ENCODE results near the gene MDP1. TPM values are rescaled to one million over a fixed set of nuclear protein-coding genes. Genes with fewer than 3 reads are reported as not detected.

Gene MDP1
- total RNA-seq, 1 experiment from 2014 or later, result 12.6 TPM

DNA sequence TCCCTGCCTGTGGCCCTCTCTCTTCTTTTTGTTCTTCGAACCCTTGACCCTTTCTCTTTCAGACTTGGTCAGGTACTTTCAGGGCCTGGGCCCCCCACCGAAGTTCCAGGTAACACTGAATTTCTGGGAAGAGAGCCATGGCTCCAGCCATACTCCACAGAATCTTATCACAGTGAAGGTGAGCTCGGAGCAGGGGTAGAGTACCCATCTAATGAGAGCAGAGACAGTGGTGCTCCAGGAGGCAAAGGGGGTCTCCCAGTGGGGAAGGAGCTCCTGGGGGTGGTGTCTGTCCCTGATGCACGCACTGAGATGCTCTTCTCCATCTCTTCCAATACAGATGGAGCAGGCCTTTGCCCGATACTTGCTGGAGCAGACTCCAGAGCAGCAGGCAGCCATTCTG is 50.1 kb downstream of the MDP1 start (continued):
- TF ChIP-seq, protein P1, sequence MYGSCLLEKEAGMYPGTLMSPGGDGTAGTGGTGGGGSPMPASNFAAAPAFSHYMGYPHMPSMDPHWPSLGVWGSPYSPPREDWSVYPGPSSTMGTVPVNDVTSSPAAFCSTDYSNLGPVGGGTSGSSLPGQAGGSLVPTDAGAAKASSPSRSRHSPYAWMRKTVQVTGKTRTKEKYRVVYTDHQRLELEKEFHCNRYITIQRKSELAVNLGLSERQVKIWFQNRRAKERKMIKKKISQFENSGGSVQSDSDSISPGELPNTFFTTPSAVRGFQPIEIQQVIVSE (CRISPR knock-in tag; IDR thresholded peaks at IDR 0.05; ENCODE audit: borderline replicate concordance), result no peak
- TF ChIP-seq, protein P2, sequence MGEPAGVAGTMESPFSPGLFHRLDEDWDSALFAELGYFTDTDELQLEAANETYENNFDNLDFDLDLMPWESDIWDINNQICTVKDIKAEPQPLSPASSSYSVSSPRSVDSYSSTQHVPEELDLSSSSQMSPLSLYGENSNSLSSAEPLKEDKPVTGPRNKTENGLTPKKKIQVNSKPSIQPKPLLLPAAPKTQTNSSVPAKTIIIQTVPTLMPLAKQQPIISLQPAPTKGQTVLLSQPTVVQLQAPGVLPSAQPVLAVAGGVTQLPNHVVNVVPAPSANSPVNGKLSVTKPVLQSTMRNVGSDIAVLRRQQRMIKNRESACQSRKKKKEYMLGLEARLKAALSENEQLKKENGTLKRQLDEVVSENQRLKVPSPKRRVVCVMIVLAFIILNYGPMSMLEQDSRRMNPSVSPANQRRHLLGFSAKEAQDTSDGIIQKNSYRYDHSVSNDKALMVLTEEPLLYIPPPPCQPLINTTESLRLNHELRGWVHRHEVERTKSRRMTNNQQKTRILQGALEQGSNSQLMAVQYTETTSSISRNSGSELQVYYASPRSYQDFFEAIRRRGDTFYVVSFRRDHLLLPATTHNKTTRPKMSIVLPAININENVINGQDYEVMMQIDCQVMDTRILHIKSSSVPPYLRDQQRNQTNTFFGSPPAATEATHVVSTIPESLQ (CRISPR knock-in tag; IDR thresholded peaks at IDR 0.05), result no peak
- no peak for TF ChIP-seq TEAD1 (CRISPR knock-in tag; IDR thresholded peaks at IDR 0.05)
- TF ChIP-seq ETV6 (CRISPR knock-in tag; IDR thresholded peaks at IDR 0.05), result no peak
- TF ChIP-seq, protein P3, sequence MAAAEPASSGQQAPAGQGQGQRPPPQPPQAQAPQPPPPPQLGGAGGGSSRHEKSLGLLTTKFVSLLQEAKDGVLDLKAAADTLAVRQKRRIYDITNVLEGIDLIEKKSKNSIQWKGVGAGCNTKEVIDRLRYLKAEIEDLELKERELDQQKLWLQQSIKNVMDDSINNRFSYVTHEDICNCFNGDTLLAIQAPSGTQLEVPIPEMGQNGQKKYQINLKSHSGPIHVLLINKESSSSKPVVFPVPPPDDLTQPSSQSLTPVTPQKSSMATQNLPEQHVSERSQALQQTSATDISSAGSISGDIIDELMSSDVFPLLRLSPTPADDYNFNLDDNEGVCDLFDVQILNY (CRISPR knock-in tag; IDR thresholded peaks at IDR 0.05), result no peak

DNA sequence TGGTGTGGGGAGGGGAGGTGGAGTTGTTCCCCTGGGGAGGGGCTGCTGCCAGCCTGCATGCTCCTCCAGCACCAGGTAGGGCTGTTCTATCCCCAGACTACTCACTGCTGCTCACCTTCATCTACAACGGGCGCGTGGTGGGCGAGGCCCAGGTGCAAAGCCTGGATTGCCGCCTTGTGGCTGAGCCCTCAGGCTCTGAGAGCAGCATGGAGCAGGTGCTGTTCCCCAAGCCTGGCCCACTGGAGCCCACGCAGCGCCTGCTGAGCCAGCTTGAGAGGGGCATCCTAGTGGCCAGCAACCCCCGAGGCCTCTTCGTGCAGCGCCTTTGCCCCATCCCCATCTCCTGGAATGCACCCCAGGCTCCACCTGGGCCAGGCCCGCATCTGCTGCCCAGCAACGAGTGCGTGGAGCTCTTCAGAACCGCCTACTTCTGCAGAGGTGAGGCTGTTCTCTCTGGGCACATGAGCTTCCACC is 51.3 kb downstream of the MDP1 start:
- ATAC-seq (no peak), DNase-seq (ENCODE audit: low spot score) (no peak)
- H3K9me3 Mint-ChIP-seq, result no peaks in the 10 kb centered on the region
- no peak overlapping the region for H3K4me3 Mint-ChIP-seq
- H3K36me3 Mint-ChIP-seq, result peaks cover 13% of the 10 kb centered on the region
- H3K4me1 Mint-ChIP-seq, result peaks cover 13% of the 10 kb centered on the region
- H3K27ac Mint-ChIP-seq, result no peak overlapping the region
- no peak for TF ChIP-seq RELA (CRISPR knock-in tag; IDR thresholded peaks at IDR 0.05; ENCODE audit: borderline replicate concordance)
- TF ChIP-seq NR2C2 (CRISPR knock-in tag; IDR thresholded peaks at IDR 0.05), result no peak
- TF ChIP-seq, protein P4, sequence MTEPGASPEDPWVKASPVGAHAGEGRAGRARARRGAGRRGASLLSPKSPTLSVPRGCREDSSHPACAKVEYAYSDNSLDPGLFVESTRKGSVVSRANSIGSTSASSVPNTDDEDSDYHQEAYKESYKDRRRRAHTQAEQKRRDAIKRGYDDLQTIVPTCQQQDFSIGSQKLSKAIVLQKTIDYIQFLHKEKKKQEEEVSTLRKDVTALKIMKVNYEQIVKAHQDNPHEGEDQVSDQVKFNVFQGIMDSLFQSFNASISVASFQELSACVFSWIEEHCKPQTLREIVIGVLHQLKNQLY (CRISPR knock-in tag; IDR thresholded peaks at IDR 0.05), result no peak
- no peak for TF ChIP-seq EMX1 (CRISPR knock-in tag; IDR thresholded peaks at IDR 0.05)
- TF ChIP-seq ZNF219 (CRISPR knock-in tag; IDR thresholded peaks at IDR 0.05; ENCODE audit: borderline replicate concordance), result no peak
- no peak for TF ChIP-seq FOXJ3 (CRISPR knock-in tag; IDR thresholded peaks at IDR 0.05; ENCODE audit: borderline replicate concordance)
- TF ChIP-seq PRRX2 (CRISPR knock-in tag; IDR thresholded peaks at IDR 0.05), result no peak
- TF ChIP-seq, protein P5, sequence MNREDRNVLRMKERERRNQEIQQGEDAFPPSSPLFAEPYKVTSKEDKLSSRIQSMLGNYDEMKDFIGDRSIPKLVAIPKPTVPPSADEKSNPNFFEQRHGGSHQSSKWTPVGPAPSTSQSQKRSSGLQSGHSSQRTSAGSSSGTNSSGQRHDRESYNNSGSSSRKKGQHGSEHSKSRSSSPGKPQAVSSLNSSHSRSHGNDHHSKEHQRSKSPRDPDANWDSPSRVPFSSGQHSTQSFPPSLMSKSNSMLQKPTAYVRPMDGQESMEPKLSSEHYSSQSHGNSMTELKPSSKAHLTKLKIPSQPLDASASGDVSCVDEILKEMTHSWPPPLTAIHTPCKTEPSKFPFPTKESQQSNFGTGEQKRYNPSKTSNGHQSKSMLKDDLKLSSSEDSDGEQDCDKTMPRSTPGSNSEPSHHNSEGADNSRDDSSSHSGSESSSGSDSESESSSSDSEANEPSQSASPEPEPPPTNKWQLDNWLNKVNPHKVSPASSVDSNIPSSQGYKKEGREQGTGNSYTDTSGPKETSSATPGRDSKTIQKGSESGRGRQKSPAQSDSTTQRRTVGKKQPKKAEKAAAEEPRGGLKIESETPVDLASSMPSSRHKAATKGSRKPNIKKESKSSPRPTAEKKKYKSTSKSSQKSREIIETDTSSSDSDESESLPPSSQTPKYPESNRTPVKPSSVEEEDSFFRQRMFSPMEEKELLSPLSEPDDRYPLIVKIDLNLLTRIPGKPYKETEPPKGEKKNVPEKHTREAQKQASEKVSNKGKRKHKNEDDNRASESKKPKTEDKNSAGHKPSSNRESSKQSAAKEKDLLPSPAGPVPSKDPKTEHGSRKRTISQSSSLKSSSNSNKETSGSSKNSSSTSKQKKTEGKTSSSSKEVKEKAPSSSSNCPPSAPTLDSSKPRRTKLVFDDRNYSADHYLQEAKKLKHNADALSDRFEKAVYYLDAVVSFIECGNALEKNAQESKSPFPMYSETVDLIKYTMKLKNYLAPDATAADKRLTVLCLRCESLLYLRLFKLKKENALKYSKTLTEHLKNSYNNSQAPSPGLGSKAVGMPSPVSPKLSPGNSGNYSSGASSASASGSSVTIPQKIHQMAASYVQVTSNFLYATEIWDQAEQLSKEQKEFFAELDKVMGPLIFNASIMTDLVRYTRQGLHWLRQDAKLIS (CRISPR knock-in tag; IDR thresholded peaks at IDR 0.05; ENCODE audit: borderline replicate concordance), result no peak
- TF ChIP-seq, protein P6, sequence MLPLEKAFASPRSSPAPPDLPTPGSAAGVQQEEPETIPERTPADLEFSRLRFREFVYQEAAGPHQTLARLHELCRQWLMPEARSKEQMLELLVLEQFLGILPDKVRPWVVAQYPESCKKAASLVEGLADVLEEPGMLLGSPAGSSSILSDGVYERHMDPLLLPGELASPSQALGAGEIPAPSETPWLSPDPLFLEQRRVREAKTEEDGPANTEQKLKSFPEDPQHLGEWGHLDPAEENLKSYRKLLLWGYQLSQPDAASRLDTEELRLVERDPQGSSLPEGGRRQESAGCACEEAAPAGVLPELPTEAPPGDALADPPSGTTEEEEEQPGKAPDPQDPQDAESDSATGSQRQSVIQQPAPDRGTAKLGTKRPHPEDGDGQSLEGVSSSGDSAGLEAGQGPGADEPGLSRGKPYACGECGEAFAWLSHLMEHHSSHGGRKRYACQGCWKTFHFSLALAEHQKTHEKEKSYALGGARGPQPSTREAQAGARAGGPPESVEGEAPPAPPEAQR (CRISPR knock-in tag; IDR thresholded peaks at IDR 0.05), result no peak
- no peak for TF ChIP-seq NR3C1 (CRISPR knock-in tag; conservative IDR thresholded peaks at IDR 0.05; ENCODE audit: low read depth)
- TF ChIP-seq RORB (CRISPR knock-in tag; IDR thresholded peaks at IDR 0.05), result no peak
- no peak for TF ChIP-seq KAT7 (CRISPR knock-in tag; IDR thresholded peaks at IDR 0.05; ENCODE audit: borderline replicate concordance)
- H3K27me3 Mint-ChIP-seq (ENCODE audit: low read depth), result no peaks in the 10 kb centered on the region
- CTCF ChIA-PET, result interaction anchor here (0.8 to 1.2 kb wide), 2 partner anchors 56 to 106 kb away, joined by 3 read pairs; no protein-coding TSS in a partner anchor
- POLR2A ChIA-PET, result no interaction called here

Other genes with a start within 250 kb of the MDP1 start
- gene DHRS4L2, start 227.1 kb downstream of the MDP1 start, total RNA-seq (2021), result 8.7 to 10.2 TPM (median 9.7 TPM) in 3 replicates
- gene CARMIL3, start 164.1 kb downstream of the MDP1 start, total RNA-seq (2021), result 10.6 to 13.0 TPM (median 11.4 TPM) in 3 replicates
- gene CPNE6, start 144.5 kb downstream of the MDP1 start, total RNA-seq (2021), result not detected in 3 replicates
- 51.2 to 67.0 TPM (median 59.2 TPM) in 3 replicates for gene PCK2, start 121.8 kb downstream of the MDP1 start, total RNA-seq (2021)
- 73.6 to 90.2 TPM (median 77.3 TPM) in 3 replicates for gene DCAF11, start 101.3 kb downstream of the MDP1 start, total RNA-seq (2021)
- 1.3 to 2.3 TPM (median 1.6 TPM) in 3 replicates for gene NRL, start 101.1 kb downstream of the MDP1 start, total RNA-seq (2021)
- 0.25 to 0.39 TPM in 2 of 3 replicates, not detected in the other for gene FITM1, start 85.4 kb downstream of the MDP1 start, total RNA-seq (2021)
- 76.8 to 99.1 TPM (median 98.8 TPM) in 3 replicates for gene PSME1, start 79.9 kb downstream of the MDP1 start, total RNA-seq (2021)
- gene EMC9, start 74.5 kb downstream of the MDP1 start, total RNA-seq (2021), result 41.3 to 47.9 TPM (median 44.4 TPM) in 3 replicates
- gene PSME2, start 69.5 kb downstream of the MDP1 start, total RNA-seq (2021), result 103 to 112 TPM (median 103 TPM) in 3 replicates
- gene RNF31, start 68.6 kb downstream of the MDP1 start, total RNA-seq (2021), result 63.0 to 86.2 TPM (median 68.4 TPM) in 3 replicates
- 15.6 to 16.2 TPM (median 15.7 TPM) in 3 replicates for gene IRF9, start 54.8 kb downstream of the MDP1 start, total RNA-seq (2021)
- gene REC8, start 44.0 kb downstream of the MDP1 start, total RNA-seq (2021), result 29.6 to 32.2 TPM (median 31.5 TPM) in 3 replicates
- 87.6 to 128 TPM (median 91.2 TPM) in 3 replicates for gene IPO4, start 27.2 kb downstream of the MDP1 start, total RNA-seq (2021)
- 27.9 to 29.2 TPM (median 28.4 TPM) in 3 replicates for gene TM9SF1, start 20.6 kb downstream of the MDP1 start, total RNA-seq (2021)
- 0.13 to 0.16 TPM in 2 of 3 replicates, not detected in the other for gene TSSK4, start 10.4 kb downstream of the MDP1 start, total RNA-seq (2021)
- 32.7 to 38.5 TPM (median 36.5 TPM) in 3 replicates for gene CHMP4A, start 2.6 kb downstream of the MDP1 start, total RNA-seq (2021)
- gene NEDD8, start 16.3 kb upstream of the MDP1 start, total RNA-seq (2021), result 218 to 233 TPM (median 221 TPM) in 3 replicates
- 74.2 to 82.3 TPM (median 78.4 TPM) in 3 replicates for gene GMPR2, start 16.9 kb upstream of the MDP1 start, total RNA-seq (2021)
- gene TINF2, start 26.6 kb upstream of the MDP1 start, total RNA-seq (2021), result 32.2 to 39.8 TPM (median 35.7 TPM) in 3 replicates
- 2.5 to 5.2 TPM (median 4.4 TPM) in 3 replicates for gene TGM1, start 47.1 kb upstream of the MDP1 start, total RNA-seq (2021)
- 22.3 to 28.1 TPM (median 27.1 TPM) in 3 replicates for gene RABGGTA, start 55.5 kb upstream of the MDP1 start, total RNA-seq (2021)
- gene DHRS1, start 83.7 kb upstream of the MDP1 start, total RNA-seq (2021), result 13.9 to 16.7 TPM (median 15.4 TPM) in 3 replicates
- 34.3 to 44.4 TPM (median 35.0 TPM) in 3 replicates for gene NOP9, start 83.8 kb upstream of the MDP1 start, total RNA-seq (2021)
- 4.7 to 6.1 TPM (median 5.6 TPM) in 3 replicates for gene CIDEB, start 91.9 kb upstream of the MDP1 start, total RNA-seq (2021)
- gene LTB4R2, start 94.1 kb upstream of the MDP1 start, total RNA-seq (2021), result 9.1 to 12.9 TPM (median 9.8 TPM) in 3 replicates
- 6.9 to 9.4 TPM (median 7.6 TPM) in 3 replicates for gene LTB4R, start 95.4 kb upstream of the MDP1 start, total RNA-seq (2021)
- gene ADCY4, start 119.0 kb upstream of the MDP1 start, total RNA-seq (2021), result 0.96 to 2.4 TPM (median 1.1 TPM) in 3 replicates
- 0.37 to 1.2 TPM (median 0.83 TPM) in 3 replicates for gene RIPK3, start 123.9 kb upstream of the MDP1 start, total RNA-seq (2021)
- 60.7 to 101 TPM (median 95.9 TPM) in 3 replicates for gene NFATC4, start 152.1 kb upstream of the MDP1 start, total RNA-seq (2021)
- gene NYNRIN, start 182.9 kb upstream of the MDP1 start, total RNA-seq (2021), result 16.6 to 18.3 TPM (median 17.9 TPM) in 3 replicates
- gene CBLN3, start 213.6 kb upstream of the MDP1 start, total RNA-seq (2021), result 0.94 to 2.1 TPM (median 1.5 TPM) in 3 replicates
- 33.2 to 34.2 TPM (median 33.3 TPM) in 3 replicates for gene KHNYN, start 213.9 kb upstream of the MDP1 start, total RNA-seq (2021)
- 55.0 to 59.2 TPM (median 56.7 TPM) in 3 replicates for gene SDR39U1, start 226.7 kb upstream of the MDP1 start, total RNA-seq (2021)

All from WTC11 (cell line).